Measurements from ENCODE around the gene PDZD2. TPM values are rescaled to one million over a fixed set of nuclear protein-coding genes. Genes with fewer than 3 reads are reported as not detected.

PDZD2 gene
- total RNA-seq, 2 donors from 2014 or later: 4.5 to 15.7 TPM

GRCh38 chr5:31748458-31749172 lies 109.7 kb downstream of the PDZD2 start:
- Histone ChIP-seq H3K9me3 (no peaks in the 10 kb centered on the region), H3K36me3 (no peaks in the 10 kb centered on the region), H3K27ac (no peak overlapping the region), H3K27me3 (replicated peaks; ENCODE audit: insufficient read depth) (no peaks in the 10 kb centered on the region), H3K4me3 (no peak overlapping the region), H3K4me1 (ENCODE audit: control insufficient read depth in 1 of 2, low read depth in 2 of 2) (peaks cover 7 to 29% of the 10 kb centered on the region in 2 donors)
- TF ChIP-seq CTCF (IDR thresholded peaks at IDR 0.05): no peak
- ATAC-seq (ENCODE audit: insufficient number of reproducible peaks, low FRiP score, low read depth) (no peak), DNase-seq (ENCODE audit: low spot score) (no peak)

- Histone ChIP-seq H3K27ac (no peak overlapping the region), H3K27me3 (replicated peaks; ENCODE audit: insufficient read depth) (no peaks in the 10 kb centered on the region), H3K36me3 (no peaks in the 10 kb centered on the region), H3K4me3 (no peak overlapping the region), H3K4me1 (ENCODE audit: control insufficient read depth in 1 of 2, low read depth in 2 of 2) (peaks cover 7 to 20% of the 10 kb centered on the region in 2 donors), H3K9me3 (no peaks in the 10 kb centered on the region)
- ATAC-seq (ENCODE audit: insufficient number of reproducible peaks, low FRiP score, low read depth) (no peak), DNase-seq (ENCODE audit: low spot score) (no peak)
- no peak for TF ChIP-seq CTCF (IDR thresholded peaks at IDR 0.05)
Measured at GRCh38 chr5:31750215-31750614, 111.3 kb downstream of the PDZD2 start.

- no peak for TF ChIP-seq CTCF (IDR thresholded peaks at IDR 0.05)
- H3K36me3 ChIP-seq: no peaks in the 10 kb centered on the region
Measured at GRCh38 chr5:31751610-31752009, 112.7 kb downstream of the PDZD2 start.

GRCh38 chr5:31753700-31754357 lies 114.9 kb downstream of the PDZD2 start:
- DNase-seq (ENCODE audit: low spot score): no peak
- ATAC-seq (ENCODE audit: insufficient number of reproducible peaks, low FRiP score, low read depth): no peak
- no peaks in the 10 kb centered on the region for H3K36me3 ChIP-seq
- no peak for TF ChIP-seq CTCF (IDR thresholded peaks at IDR 0.05)
- H3K27ac ChIP-seq: no peak overlapping the region
- H3K4me1 ChIP-seq (ENCODE audit: control insufficient read depth in 1 of 2, low read depth in 2 of 2): peaks cover 0 to 4% of the 10 kb centered on the region in 2 donors
- H3K27me3 ChIP-seq (replicated peaks; ENCODE audit: insufficient read depth): no peaks in the 10 kb centered on the region
- H3K4me3 ChIP-seq: no peak overlapping the region
- H3K9me3 ChIP-seq: no peaks in the 10 kb centered on the region

More at GRCh38 chr5:31751610-31752009, 112.7 kb downstream of the PDZD2 start:
- Histone ChIP-seq H3K27ac (no peak overlapping the region), H3K4me1 (ENCODE audit: control insufficient read depth in 1 of 2, low read depth in 2 of 2) (peaks cover under 1 to 6% of the 10 kb centered on the region in 2 donors), H3K9me3 (no peaks in the 10 kb centered on the region), H3K4me3 (no peak overlapping the region), H3K27me3 (replicated peaks; ENCODE audit: insufficient read depth) (no peaks in the 10 kb centered on the region)
- ATAC-seq (ENCODE audit: insufficient number of reproducible peaks, low FRiP score, low read depth) (no peak), DNase-seq (ENCODE audit: low spot score) (no peak)

- Histone ChIP-seq H3K27me3 (replicated peaks; ENCODE audit: insufficient read depth) (no peaks in the 10 kb centered on the region), H3K9me3 (no peaks in the 10 kb centered on the region), H3K4me1 (ENCODE audit: control insufficient read depth in 1 of 2, low read depth in 2 of 2) (peaks cover 0 to 9% of the 10 kb centered on the region in 2 donors), H3K36me3 (no peaks in the 10 kb centered on the region), H3K27ac (no peak overlapping the region), H3K4me3 (no peak overlapping the region)
- DNase-seq (ENCODE audit: low spot score) (no peak), ATAC-seq (ENCODE audit: insufficient number of reproducible peaks, low FRiP score, low read depth) (no peak)
- no peak for TF ChIP-seq CTCF (IDR thresholded peaks at IDR 0.05)
Measured at GRCh38 chr5:31754358-31754704, 115.4 kb downstream of the PDZD2 start.
